Bone marrow (tissue), 2 donors: ENCODE results near the gene FRMPD2.
"Not testable (repeated sequence)": the region's sequence is repeated elsewhere in the genome, so short reads cannot be mapped to it uniquely, and the experiment has no call there.

Source experiments
- DNase-seq, 2 donors: peaks; one replicate each; lab custom pipeline; 2025; lab: John Stamatoyannopoulos, UW

Gene FRMPD2

DNA sequence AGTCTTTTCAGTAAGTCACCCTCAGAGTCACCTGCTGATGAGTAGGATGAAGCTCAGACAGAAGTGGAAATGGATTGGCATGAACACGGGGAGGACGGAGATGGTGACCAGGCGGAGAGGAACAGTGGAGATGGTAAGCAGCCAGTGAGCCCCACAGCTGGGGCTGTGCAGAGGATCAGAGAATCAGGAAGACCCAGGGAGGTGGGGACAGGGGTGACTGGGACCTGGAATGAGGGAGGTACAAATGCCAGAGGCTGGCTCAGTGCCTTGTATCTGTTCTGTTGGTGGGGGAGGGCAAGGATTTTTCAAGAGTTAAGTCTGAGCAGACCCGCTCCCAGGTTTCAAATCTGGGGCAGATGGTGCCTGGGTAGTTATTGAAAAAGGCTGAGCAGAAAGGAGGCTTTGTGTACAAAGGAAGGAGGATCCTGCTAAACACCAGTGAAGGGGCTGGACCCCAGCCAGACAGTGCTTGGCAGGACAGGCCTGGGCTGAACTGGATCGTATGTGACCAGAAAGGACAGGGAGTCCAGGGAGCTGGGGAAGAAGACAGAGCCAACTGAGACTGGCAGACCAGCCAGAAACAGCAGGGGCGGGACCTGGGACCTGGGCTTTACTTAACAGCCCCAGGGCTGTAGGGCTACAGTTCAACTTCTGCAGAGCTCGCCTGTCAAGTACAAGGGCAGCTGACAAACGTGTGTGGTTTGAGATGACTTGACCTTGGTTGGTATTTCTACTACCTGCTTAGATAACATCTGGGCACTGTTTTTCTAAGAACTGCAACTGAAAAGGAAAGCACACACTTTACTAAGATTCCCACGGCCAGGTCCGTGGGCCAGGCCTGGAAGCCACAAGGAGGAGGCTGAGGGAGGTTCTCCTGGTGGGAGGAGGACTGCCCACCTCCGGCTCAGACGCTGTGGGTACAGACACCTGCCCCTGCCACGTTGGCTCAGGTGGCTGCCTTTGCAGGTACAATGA lies 13.2 kb upstream of the FRMPD2 start:
- DNase-seq, result no peak

DNA sequence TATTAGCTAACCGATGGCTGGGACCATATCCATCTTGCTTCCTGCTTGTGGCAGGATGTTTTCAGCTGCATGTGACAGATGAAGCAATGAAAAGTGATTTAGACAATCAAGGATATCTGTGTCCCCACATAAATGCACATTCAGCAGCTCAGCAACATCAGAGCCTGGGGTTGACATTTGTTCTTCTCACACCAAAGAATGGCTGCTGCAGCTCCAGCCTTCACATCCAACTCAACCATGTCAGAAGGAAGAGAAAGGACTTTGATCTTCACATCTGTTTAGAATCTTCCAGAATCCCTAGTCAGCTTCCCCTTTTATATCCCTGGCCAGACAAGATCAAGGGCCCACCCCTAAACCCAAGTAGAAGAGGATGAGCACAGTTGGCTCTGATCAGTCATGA lies 11.9 kb upstream of the FRMPD2 start:
- DNase-seq, result no peak

DNA sequence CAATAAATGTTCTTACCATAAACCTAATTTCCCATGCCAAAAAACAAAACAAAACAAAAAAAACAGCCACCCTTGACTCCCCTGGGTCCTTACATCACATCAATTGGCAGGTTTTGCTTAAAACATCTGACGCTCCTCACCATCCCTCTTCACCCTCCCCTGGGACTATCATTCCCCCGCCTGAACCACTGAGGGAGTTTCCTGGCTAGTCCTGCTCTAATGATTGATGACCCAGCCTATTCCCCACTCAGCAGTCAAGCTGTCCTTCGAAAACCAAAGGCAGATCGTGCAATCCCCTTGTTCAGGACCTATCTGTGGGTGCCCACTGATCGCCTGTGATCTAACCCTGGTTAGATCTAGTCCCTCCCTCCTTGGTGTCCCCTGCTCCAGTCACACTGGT lies 11.2 kb upstream of the FRMPD2 start:
- no peak for DNase-seq

DNA sequence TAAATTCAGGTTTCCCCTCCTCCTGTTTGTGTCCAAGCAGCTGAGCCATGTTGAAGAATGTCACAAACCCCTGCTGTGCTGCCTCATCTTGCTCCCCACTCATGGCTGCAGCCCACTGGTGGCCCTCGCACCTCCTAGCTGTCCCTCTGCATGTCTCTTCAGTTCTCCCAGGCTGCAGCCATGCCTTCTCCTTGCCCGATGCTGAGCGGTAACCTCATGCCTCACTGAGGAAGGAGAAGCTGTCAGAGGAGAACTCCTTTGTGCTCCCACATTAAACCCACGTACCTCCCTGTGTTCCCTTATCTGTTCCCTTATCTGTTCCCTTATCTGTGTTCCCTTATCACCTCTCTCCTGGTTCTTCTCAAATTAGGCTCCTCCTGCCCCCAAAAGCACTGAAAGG lies 10.3 kb upstream of the FRMPD2 start:
- DNase-seq, result no peak

DNA sequence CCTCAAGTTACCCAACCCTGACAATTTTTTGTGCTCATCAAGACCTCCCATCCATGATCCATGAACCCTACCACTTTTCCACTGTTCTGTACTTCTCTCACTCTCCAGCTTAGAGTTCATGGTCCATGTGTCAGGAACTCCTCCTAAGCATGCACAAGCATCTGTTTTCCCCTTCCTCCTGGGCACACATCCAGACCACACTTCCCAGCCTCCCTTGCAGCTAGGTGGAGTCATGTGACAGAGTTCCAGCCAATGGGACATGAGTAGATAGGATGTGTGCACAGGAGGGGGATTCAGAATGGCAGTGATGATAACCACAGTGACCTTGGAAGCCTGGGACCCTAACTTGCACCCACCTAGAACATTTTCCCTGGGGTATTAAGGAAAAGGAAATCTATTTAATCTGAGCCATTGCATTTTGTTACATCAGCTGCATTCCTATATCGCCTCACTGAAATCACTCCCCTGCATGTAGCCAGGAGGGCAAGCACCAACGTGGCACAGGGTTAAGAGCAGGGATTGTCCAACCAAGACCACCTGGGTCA lies 9.6 kb upstream of the FRMPD2 start:
- DNase-seq, result no peak

DNA sequence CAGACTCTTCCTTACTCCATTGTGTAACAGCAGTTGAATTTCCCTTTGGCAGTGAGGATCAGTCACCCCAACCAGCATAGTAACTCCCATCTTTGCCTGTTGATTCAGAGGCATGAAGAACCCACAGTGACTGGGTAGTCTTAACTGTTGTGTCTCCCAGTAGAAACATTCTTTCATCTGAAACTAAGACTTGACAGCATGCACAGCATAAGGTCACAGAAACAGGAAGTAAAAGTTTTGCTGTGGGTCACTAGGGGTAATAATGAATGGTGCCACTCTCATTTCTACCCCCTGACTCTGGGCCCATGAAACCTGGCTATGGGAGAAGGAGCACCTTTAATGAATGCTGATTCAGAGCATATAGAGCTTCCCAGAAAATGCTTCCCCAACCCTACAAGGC lies 8.3 kb upstream of the FRMPD2 start:
- no peak for DNase-seq

DNA sequence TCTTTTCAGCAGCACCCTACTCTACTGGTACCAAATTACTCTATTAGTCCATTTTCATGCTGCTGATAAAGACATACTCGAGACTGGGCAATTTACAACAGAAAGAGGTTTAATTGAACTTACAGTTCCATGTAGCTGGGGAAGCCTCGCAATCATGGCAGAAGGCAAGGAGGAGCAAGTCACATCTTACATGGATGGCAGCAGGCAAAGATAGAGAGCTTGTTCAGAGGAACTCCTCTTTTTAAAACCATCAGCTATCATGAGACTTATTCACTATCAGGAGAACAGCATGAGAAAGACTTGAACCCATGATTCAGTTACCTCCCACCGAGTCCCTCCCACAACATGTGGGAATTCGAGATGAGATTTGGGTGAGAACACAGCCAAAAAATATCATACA lies 7.2 kb upstream of the FRMPD2 start:
- DNase-seq, result not testable (repeated sequence)

DNA sequence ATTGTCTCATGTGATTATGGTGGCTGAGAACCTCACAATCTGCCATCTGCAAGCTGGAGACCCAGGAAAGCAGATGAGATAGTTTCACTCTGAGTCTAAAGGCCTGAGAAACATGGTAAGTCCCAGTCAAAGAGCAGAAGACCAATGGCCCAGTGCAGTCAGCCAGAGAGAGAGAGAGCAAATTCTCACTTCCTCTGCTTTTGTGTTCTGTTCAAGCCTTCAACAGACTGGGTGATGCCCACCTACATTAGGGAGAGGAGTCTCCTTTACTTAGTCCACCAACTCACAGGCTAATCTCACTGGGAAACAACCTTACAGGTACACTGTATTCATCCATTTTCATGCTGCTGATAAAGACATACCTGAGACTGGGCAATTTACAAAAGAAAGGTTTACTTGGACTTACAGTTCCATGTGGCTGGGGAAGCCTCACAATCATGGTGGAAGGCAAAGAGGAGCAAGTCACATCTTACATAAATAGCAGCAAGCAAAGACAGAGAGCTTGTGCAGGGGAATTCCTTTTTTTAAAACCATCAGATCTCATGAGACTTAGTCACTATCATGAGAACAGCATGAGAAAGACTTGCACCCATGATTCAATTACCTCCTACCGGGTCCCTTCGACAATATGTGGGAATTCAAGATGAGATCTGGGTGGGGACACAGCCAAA lies 4.7 kb upstream of the FRMPD2 start:
- no peak for DNase-seq

DNA sequence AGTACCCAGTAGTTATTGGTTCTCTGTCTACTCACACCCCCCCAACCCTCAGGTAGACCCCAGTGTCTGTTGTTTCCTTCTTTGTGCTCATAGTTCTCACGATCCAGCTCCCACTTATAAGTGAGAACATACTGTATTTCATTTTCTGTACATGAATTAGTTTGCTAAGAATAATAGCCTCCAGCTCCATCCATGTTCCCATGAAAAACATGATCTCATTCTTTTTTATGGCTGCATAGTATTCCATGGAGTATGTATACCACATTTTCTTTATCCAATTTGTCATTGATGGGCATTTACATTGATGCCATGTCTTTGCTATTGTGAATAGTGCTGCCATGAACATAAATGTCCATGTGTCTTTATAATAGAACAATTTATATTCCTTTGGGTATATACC lies 2.6 kb upstream of the FRMPD2 start:
- DNase-seq, result no peak

DNA sequence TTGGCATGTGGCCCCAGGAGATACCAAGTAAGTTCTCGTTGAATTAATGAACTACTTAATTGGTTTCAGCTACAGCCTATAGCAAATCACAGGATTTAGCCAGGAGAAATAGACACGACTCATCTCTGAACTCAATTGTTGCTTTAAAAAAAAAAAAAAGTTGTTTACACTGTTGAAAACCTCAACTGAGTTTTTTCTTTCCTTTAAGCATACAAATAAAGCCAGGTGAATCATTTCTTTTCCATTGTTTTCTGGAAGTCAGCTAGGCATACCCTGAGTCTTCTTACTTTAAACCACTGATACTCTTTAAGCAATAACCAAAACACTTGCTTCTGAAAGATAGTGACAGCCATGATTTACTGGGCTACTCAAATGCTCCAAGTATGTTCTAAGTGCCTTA lies 755 bp downstream of the FRMPD2 start:
- no peak for DNase-seq

DNA sequence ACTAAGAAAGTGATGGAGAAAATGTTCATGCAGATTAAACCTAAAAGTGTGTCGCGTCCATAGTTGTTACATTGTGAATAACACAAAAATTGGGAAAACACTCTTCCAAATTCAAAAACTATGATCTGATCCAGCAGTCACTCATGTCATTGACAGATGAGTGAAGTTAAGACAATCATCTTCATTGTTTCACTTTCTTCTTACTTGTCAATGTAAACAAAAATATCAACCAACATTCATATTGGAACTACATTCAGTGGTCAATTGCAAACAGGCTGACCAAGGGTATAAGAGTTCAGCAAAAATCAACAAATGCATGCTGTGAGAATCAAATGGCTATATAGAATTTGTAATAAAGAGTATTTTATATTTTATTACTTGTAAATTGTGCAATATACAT lies 1.8 kb downstream of the FRMPD2 start:
- no peak for DNase-seq

DNA sequence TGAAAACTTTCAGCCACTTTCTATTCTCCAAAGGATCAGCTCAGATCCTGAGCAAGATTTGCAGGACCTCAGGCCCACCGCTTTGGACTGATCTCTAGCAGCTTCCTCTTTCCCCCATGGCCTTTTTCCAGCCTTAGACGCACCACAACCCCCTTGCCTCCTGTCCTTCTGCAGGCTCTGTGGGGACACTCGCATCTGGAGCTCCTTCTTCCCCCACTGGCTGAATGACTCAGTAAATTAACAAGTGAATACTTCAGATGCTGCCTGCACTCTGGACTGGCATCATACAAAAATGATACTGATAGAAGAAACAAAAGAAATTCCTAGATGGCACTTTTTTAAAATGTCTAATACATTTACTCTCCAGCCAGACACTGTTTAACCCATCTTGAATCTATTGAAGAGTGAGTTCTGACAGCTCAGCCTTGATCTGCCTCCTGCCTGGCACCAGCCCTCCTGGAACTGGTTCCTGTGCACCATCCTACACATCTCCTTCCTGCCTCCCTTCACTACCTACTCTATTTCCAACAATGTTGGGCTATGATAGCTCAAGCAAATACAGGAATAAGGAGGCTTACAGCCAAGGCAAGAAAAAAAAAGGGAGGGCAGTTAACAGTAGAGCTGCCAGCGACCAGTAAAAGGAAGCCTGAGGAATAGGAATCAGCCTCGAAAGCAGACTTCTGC lies 3.3 kb downstream of the FRMPD2 start:
- DNase-seq, result no peak

DNA sequence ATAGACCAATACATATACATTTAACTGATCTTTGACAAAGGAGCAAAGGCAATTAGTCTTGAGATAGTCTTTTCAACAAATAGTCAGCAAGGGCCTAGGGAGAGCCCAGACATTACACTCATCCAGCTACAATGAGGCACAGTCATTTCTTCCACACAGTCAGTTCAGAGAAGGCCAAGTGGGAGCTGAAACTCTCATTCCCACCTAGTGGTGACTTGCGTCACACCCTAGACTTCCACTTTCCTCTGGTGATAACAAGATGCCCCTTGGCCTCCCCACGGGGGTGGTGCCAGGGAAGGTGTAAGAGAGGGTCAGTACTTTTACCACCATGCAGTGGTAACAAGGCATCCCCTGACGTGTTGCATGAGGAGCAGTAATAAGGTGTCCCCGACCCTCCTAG lies 8.0 kb downstream of the FRMPD2 start:
- DNase-seq, result no peak

DNA sequence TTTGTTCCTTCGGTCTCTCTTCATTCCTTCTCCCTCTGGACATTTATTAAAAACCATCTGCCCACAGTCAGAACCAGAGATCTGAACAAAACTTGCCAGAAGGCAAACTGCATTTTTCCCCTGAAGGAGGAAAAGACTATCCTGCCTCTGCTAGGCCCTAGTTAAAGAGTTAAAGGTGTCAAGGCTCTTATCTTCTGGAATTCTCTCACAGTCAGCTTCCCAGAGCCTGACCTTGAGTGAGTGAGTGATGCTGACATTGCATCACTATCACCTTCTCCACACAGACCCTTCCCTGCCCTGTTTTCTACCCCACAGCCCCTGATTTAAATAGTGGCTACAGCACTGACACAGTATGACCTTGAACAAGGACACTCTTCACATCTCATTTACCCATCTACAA lies 16.4 kb downstream of the FRMPD2 start:
- DNase-seq, result no peak

DNA sequence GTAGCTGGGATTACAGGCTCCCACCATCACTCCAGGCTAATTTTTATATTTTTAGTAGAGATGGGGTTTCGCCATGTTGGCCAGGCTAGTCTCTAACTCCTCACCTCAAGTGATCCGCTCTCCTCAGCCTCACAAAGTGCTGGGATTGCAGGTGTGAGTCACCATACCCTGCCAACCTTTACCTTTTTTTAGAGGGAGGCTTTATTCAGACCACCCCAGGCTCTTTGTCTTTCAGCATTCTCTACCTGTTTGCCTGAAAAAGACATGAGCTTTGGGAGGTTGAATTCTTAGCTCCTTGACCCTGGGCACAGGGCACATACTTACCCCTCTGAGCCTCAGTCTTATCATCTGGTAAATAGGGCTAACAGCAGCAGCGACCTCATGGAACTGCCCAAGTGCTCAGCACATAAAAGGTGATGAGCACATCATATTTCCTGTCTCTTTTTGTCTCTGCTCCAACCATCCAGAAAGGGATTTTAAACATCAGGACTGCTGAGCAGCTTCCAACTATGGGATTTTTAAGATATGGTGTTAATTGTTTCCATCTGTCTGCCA lies 17.0 kb downstream of the FRMPD2 start:
- no peak for DNase-seq

DNA sequence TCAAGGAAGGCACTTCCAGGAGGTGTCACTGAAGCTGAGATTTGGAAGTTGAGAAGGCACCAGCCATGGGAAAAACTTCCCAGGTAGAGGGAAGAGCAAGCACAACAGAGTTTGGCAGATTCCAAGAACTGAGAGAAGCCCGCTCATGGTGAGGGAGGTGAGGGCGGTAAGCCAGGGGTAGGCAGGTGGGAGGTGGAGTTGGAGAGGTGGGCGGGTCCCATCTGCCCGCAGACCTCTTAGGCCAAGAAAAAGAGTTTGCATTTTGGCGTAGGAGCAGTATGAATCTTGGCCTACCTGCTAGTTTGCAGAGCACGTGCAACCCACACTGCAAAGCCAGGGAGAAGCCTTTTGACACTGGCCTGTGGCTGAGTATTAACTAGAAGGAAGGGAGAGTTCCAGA lies 18.8 kb downstream of the FRMPD2 start:
- no peak for DNase-seq

DNA sequence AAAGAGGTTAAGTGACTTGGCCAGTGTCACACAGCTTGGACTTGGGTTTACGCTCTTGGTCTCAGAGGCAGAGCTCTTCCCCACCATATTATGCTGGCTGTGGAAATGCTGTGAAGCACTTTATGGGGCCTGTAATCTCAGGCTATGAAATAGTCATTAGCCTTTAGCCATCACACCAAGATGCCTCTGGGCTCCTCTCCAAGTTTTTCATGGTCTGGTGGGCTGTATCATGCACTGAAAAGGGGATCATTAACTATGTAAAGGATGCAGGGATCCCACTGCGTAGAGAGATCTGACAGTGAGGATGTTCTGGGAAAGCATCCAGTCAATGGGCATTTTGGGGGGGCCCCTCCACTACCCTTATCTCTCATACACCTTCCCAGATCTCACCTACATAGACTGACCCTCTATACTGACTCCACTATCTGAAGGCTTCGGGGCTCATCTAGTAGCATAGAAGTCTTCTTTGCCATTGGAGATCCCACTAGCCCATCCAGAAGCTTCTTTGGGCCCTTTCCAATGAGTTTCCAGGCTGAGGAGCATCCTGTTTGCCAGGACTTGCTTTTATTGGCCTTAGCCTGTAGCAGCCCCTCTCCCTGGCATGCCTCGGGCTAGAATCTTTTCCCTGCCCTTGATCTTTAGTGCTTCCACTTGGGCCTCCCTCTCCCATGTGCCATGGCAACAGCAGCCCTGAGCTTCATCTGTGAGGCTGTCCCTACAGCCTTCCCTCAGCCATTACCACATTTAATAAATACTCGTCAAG lies 19.6 kb downstream of the FRMPD2 start:
- DNase-seq, result no peak

DNA sequence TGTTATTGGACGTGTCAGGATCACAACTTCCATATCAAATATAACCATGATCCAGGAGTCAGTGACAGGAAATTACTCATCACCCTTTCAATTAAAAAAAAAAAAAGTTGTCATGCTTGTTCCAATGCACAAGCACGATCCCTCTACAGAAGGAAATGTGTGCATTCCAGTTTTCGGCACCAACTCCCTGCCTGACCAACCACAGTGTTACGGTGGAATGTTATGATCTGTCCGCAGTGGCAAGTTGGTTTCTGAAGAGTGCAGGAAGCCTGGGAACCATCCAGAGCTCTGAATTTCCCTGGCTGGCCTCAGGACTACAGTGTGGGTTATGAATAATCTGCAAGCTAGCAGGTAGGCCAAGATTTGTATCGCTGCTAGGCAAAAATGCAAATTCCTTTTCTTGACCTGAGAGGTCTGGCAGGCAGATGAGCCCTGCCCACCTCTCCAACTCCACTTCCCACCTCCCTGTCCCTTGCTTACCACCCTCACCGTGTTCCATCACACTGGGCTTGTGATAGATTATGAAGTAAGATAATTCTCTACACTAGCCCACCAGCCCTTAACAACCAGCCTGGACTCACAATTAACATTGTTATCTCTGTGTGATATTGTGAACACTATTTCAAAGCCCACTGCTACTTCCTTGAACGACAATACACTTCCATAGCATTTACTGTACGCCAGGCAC lies 20.4 kb downstream of the FRMPD2 start:
- no peak for DNase-seq

DNA sequence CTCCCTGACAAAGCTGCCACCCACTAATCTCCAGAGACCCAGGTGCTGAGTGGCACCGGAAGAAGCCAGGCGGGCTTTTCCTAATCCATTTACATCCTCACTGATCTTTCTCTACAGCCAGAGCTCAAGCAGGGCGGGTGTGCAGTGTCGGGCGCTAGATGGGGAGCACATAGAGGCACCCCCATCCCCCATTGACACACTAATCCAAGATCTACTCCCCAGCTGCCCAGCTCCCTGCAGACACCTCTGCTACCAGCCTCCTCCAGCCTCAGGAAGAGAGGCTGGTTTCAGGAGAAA lies 22.2 kb downstream of the FRMPD2 start:
- no peak for DNase-seq

DNA sequence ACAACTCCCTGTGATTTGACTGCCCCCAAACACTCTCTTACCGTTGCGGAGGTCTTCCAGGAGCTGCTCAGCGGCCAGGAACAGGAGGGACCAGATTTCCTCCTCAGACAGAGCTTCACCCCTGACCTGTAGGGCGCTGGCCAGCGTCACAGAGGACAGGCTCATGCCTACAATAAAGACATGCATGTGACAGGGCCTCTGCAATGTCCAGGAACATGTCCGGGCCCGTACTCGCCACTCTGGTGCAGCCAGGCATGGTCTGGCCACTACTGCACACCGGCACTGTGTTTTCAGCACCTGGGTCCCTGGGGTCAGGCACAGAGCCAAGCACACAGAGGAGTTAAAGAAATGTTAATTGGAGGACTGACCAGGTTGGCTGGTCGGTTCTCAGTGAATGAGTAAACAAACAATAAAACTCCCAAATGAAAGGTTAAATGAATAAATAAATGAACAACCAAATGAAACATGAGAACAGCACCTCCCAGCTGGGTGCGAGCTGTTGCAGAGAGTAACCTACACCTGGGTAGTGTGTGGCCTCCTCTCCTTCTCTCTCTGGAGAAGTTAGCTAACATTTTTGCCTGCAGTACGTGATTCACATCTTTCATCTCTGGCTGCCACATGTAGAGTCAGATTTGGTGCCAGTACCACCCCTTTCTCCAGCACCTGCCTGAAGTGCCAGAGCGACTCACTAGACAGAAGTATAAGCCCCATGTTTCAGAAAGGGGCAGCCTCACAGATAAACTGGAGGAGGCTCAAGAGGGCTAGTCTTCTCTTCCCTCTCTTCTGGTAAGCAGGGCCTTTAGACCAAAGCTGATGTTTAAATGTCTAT lies 22.8 kb downstream of the FRMPD2 start:
- no peak for DNase-seq
